GM12864 (cell line): Measurements from ENCODE around the gene PDIK1L.

Experiments used
- DNase-seq: peaks from one replicate; pipeline ENCODE4 v3.0.0-alpha.2; 2011; ENCODE audit warnings: low read depth
- H3K4me3 ChIP-seq: 2 replicates; pipeline ENCODE4 v1.5.1; 2011; ENCODE audit warnings: mild to moderate bottlenecking, low read depth, low read length, control low read depth
- TF ChIP-seq, protein P1 (sequence below): IDR thresholded peaks from 2 replicates; pipeline ENCODE4 v1.5.1; 2011; ENCODE audit warnings: low read depth, mild to moderate bottlenecking, moderate library complexity, low read length, control low read depth, inconsistent platforms; ENCODE audit errors: missing control alignments

The PDIK1L gene

DNA sequence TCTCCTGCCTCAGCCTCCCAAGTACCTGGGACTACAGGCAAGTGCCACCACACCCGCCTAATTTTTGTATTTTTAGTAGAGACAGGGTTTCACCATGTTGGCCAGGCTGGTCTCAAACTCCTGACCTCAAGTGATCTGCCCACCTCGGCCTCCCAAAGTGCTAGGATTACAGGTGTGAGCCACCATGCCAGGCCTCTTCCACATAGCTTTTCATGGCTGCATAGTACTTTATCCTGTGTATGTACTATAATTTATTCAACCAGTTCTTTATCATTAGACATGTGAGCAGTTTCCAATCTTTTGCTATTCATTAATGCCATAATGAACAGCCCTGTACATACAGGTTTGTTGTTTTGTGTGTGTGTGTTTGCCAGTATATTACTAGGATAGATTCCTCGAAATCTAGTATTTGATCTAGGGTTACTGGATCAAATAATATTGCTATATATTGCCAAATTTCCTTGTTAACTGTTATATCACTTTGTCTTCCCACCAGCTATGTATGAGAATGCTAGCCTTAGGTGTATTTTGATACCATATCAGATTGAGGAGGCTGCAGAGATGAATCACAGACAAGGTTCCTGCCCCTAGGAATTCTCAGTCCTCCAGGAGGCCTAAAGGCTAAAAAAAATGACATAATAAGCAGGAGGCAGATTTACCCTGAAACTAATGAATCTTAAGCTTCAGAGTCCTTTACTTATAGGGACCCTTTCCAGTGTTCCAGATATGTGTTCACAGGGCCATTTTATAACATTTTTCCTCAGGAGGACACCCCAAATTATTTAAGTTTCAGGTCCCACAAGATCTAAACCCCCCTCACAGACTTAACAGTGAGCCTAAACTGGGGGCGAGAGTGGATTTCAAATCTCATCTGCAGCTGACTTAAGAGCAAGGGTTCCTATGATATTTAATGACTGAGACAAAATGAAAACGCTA is 2.1 kb upstream of the PDIK1L start:
- TF ChIP-seq, protein P1, sequence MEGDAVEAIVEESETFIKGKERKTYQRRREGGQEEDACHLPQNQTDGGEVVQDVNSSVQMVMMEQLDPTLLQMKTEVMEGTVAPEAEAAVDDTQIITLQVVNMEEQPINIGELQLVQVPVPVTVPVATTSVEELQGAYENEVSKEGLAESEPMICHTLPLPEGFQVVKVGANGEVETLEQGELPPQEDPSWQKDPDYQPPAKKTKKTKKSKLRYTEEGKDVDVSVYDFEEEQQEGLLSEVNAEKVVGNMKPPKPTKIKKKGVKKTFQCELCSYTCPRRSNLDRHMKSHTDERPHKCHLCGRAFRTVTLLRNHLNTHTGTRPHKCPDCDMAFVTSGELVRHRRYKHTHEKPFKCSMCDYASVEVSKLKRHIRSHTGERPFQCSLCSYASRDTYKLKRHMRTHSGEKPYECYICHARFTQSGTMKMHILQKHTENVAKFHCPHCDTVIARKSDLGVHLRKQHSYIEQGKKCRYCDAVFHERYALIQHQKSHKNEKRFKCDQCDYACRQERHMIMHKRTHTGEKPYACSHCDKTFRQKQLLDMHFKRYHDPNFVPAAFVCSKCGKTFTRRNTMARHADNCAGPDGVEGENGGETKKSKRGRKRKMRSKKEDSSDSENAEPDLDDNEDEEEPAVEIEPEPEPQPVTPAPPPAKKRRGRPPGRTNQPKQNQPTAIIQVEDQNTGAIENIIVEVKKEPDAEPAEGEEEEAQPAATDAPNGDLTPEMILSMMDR: no peak
- no peak for DNase-seq

DNA sequence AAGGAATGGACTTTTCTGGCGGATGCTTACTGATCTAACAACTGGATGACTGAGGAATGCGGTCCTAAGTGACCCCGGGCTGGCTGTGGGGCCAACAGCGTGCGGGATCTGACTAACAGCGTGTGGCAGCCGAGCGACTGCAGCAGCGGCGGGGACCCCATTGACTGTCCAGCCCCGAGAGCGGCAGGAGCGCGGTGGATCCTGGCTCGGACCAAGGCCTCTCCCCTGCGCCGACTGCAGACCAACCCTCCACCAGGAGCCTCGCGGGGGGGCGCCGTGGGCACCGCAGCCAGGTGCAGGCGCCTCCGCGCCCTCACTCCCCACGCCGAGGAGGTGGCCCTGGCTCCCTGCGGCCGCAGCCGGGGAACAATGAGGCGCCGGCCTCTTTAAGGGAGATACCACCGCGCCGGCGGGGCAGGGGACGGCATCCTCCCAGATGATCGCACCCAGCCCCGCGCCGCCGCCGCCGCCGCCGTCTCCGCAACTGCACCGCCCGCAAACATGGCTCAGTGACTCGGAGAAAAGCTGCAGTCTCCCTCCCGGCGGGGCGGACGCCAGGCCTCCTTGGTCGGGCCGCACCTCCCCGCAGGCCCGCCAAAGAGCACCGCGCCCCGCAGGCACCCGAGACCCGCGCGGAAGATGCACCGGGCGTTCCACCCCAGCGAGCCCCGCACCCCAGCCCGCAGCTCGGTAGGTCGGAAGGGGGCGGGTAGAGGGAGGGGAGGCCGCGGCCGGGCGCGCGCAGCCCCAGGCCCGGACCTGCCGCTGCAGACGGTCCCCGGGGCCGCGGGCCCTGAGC is 694 bp upstream of the PDIK1L start:
- DNase-seq: no peak
- peak overlapping the region; percentile 99 for H3K4me3 ChIP-seq
- TF ChIP-seq, protein P1: no peak

More for the DNA sequence above, 2.1 kb upstream of the PDIK1L start:
- no peak overlapping the region for H3K4me3 ChIP-seq

DNA sequence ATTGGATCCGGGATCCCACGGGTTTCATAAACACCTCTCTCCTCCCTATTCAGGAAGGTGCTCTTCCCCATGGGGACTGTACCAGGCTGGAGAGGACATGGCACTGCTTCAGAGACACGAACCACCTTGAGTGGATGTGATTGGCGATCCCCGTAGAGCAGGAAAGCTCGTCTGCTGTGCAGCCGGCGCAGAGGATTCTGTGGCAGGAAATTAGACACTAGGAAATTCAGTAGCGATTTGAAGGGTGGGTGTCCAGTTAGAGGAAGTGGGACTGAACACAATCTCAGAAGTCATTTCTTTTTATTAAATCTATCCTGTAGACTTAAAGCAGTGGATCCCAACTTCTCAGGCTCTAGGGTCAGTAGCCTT is 767 bp downstream of the PDIK1L start:
- DNase-seq: no peak
- peak overlapping the region; percentile 99 for H3K4me3 ChIP-seq
- TF ChIP-seq, protein P1: no peak

DNA sequence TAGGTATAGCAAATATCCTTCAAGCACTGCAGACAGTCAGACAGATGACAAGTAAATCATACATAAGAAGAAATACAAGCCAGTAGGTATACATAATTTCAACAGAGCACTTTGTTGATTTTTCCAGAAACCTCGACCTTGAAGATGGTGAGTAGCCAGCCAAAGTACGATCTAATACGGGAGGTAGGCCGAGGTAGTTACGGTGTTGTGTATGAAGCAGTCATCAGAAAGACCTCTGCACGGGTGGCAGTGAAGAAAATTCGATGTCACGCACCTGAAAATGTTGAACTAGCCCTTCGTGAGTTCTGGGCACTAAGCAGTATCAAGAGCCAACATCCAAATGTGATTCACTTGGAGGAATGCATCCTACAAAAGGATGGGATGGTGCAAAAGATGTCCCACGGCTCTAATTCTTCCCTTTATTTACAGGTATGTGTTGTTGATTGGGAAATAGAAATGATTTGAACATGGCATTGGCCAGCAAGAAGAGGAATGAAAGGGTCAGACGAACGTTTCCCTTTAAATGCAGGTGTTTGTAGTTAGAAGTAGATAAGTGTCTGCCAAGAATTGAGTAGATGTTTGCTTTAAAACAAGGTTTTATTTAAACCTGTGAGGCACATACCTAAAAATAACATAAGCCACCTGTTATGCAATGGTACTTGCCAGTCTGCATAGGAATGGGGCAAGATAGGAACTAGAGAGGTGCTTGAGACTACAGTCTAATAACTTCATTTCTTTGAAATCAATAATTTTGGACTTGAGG is 2.7 kb downstream of the PDIK1L start:
- TF ChIP-seq, protein P1: no peak
- no peak for DNase-seq
- H3K4me3 ChIP-seq: no peak overlapping the region

DNA sequence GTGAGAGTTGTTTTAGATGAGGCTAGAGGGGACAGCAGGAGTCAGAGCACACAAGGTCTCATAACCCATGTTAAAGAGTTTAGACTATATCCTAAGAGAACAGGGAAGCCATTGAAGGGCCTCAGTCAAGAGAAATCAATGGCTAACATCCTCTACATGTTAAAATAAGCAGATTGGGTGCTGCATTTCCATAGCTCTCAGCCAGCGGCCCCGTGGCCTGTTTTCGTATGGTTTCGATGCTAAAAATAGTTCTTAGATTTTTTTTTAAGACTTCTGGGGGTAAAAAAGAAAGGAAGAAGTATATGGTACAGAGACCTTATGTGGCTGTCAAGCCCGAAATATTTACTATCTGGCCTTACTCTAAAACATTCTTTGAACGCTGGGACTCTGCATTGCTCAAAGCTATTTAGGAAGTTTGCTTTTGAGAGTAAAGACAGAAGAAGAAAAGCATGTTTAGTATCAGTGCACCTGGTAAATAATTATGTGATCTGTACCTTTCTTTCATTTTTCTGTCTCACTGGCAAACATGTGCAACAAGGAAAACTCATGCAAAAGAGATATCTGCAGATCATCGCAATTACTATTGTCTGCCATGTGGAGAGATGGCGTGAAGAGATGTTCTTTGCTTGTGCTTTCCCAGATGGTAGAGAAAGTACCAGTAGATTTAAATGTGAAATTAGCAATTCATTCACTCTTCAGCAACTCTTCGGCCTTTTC is 8.4 kb downstream of the PDIK1L start:
- DNase-seq: no peak
- H3K4me3 ChIP-seq: no peak overlapping the region
- TF ChIP-seq, protein P1: no peak

DNA sequence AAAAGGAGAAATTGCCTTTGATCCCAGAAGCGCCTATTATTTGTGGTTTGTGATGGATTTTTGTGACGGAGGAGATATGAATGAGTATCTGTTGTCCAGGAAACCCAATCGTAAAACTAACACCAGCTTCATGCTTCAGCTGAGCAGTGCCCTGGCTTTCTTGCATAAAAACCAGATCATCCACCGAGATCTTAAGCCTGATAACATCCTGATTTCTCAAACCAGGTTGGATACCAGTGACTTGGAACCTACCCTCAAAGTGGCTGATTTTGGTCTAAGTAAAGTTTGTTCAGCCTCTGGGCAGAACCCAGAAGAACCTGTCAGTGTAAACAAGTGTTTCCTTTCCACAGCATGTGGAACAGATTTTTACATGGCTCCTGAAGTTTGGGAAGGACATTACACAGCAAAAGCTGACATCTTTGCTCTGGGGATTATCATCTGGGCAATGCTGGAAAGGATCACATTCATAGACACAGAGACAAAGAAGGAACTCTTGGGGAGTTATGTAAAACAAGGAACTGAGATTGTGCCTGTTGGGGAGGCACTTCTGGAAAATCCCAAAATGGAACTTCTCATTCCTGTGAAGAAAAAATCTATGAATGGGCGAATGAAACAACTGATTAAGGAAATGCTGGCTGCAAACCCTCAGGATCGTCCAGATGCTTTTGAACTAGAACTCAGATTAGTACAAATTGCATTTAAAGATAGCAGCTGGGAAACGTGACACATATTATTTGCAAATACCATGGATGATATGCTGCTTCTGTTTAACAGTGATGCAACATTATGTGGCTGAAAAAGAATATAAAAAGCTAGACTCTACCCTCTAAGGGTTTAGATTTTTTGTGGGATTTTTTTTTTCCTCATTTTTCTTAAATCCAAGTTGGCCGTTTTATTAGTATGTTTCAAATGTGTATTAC is 10.5 kb downstream of the PDIK1L start:
- no peak overlapping the region for H3K4me3 ChIP-seq
- TF ChIP-seq, protein P1: no peak
- DNase-seq: no peak
